22Rv1 (cell line): ENCODE results near the gene CTCF.

Experiments
- CTCF ChIP-seq: fragments of 450-650 bp; IDR thresholded peaks from 2 replicates; pipeline ENCODE4 v1.5.1; 2017; ENCODE audit warnings: mild to moderate bottlenecking
- ZFX ChIP-seq: fragments of 450-650 bp; IDR thresholded peaks from 2 replicates; pipeline ENCODE4 v1.6.1; 2017; ENCODE audit warnings: antibody characterized with exemption, borderline replicate concordance

GRCh38 chr16:67549240-67549639 lies 13.1 kb upstream of the CTCF start:
- TF ChIP-seq CTCF (no peak), ZFX (no peak)
